Right atrium auricular region (tissue), 2 donors: Measurements from ENCODE around the gene DNAJB8. TPM values are rescaled to one million over a fixed set of nuclear protein-coding genes. Genes with fewer than 3 reads are reported as not detected.
A peak's percentile ranks its signal among the peaks of the same experiment; 100 is the strongest.

Experiments used
- DNase-seq: peaks from one replicate; pipeline ENCODE4 v3.0.0-alpha.2; 2019; ENCODE audit warnings: low spot score
- H3K27ac ChIP-seq, 2 donors: fragments of 200-600 bp; sonication (generic); 1 replicate in 1 of 2; 2 replicates in 1 of 2; pipeline ENCODE4 v1.5.1; 2016 to 2019
- H3K27me3 ChIP-seq, 2 donors: fragments of 200-600 bp; sonication (generic); one replicate each; pipeline versions ENCODE4 v1.5.1 to v1.6.0; 2017 to 2019
- H3K36me3 ChIP-seq: fragments of 200-600 bp; sonication (generic); one replicate; pipeline ENCODE4 v1.5.1; 2016
- H3K4me1 ChIP-seq, 2 donors: fragments of 200-600 bp; sonication (generic); one replicate each; pipeline versions ENCODE4 v1.5.1 to v1.6.0; 2017 to 2019
- H3K4me3 ChIP-seq, 2 donors: fragments of 200-600 bp; sonication (generic); 1 replicate in 1 of 2; 2 replicates in 1 of 2; pipeline ENCODE4 v1.5.1; 2017 to 2019; ENCODE audit warnings: mild to moderate bottlenecking in 1 of 2, moderate library complexity in 1 of 2
- H3K9me3 ChIP-seq, 2 donors: fragments of 200-600 bp; sonication (generic); one replicate each; pipeline ENCODE4 v1.5.1; 2019
- CTCF ChIP-seq, 2 donors: fragments of 200-600 bp; sonication (generic); IDR thresholded peaks; one replicate each; pipeline ENCODE4 v1.5.1; 2019; ENCODE audit warnings: antibody characterized with exemption in 2 of 2
- total RNA-seq, 2 donors: library from RNA; depleted of rRNA; stranded (reverse); fragments of >200 nt; gene quantifications; one replicate each; pipeline ENCODE4 v1.1.0, GENCODE V29; 2016

The DNAJB8 gene
- total RNA-seq, 2 donors from 2014 or later = not detected

DNA sequence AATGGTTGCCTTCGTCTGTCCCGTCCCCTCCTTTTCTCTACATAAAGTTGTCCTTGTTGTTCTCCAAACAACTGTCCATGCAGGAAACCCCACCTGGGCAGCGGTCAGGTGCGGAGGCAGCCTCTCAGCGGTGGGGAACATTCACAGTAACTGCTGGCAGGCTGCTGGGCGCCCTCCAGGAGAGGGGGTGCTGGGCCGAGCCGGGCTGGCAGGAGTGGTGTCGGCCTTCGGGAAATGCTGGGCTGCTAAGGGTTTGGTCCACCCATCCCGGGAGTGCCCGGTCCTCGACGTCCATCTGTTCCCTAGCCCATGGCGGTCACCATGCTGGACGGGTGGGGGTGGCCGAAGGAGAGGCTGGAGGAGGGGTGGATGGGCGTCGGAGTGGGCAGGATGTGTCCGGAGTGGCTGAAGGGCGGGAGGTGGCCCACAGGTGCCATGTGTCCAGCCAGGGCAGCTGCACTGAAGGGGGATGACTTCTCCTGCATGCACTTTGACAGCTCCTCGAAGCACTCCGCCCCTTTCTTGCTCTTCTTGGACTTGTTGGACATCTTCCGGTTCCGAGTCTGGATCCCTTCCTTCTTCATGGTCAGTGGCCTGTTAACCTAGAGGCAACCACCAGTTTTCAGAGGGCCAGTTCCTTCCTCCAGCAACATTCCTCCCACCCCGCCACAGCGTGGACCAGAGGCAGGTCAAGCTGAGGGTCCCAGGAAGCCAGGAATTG is 14.2 kb upstream of the DNAJB8 start:
- Histone ChIP-seq H3K27me3 (peaks cover 13 to 25% of the 10 kb centered on the region in 2 donors), H3K36me3 (no peaks in the 10 kb centered on the region), H3K9me3 (no peaks in the 10 kb centered on the region), H3K4me3 (no peak overlapping the region), H3K27ac (peak overlapping the region; percentile 8 to 29), H3K4me1 (peaks cover 0 to 46% of the 10 kb centered on the region in 2 donors)
- TF ChIP-seq CTCF (IDR thresholded peaks at IDR 0.05) = no peak
- DNase-seq = no peak

- peaks cover 13 to 21% of the 10 kb centered on the region in 2 donors for H3K27me3 ChIP-seq
- H3K4me1 ChIP-seq = peaks cover 0 to 46% of the 10 kb centered on the region in 2 donors
- DNase-seq = no peak
- no peak overlapping the region for H3K4me3 ChIP-seq
- H3K36me3 ChIP-seq = no peaks in the 10 kb centered on the region
- no peak for TF ChIP-seq CTCF (IDR thresholded peaks at IDR 0.05)
- H3K9me3 ChIP-seq = no peaks in the 10 kb centered on the region
- H3K27ac ChIP-seq = peak overlapping the region; percentile 8 to 29
These were observed 13.6 kb upstream of the DNAJB8 start for GRCh38 chr3:128480278-128480677.

- peaks cover 9 to 16% of the 10 kb centered on the region in 2 donors for H3K27me3 ChIP-seq
- H3K36me3 ChIP-seq = no peaks in the 10 kb centered on the region
- H3K4me1 ChIP-seq = peaks cover 0 to 46% of the 10 kb centered on the region in 2 donors
- DNase-seq = no peak
- TF ChIP-seq CTCF (IDR thresholded peaks at IDR 0.05) = no peak
- H3K27ac ChIP-seq = no peak overlapping the region
- no peaks in the 10 kb centered on the region for H3K9me3 ChIP-seq
- H3K4me3 ChIP-seq = no peak overlapping the region
These were observed 12.9 kb upstream of the DNAJB8 start for GRCh38 chr3:128479558-128480086.

DNA sequence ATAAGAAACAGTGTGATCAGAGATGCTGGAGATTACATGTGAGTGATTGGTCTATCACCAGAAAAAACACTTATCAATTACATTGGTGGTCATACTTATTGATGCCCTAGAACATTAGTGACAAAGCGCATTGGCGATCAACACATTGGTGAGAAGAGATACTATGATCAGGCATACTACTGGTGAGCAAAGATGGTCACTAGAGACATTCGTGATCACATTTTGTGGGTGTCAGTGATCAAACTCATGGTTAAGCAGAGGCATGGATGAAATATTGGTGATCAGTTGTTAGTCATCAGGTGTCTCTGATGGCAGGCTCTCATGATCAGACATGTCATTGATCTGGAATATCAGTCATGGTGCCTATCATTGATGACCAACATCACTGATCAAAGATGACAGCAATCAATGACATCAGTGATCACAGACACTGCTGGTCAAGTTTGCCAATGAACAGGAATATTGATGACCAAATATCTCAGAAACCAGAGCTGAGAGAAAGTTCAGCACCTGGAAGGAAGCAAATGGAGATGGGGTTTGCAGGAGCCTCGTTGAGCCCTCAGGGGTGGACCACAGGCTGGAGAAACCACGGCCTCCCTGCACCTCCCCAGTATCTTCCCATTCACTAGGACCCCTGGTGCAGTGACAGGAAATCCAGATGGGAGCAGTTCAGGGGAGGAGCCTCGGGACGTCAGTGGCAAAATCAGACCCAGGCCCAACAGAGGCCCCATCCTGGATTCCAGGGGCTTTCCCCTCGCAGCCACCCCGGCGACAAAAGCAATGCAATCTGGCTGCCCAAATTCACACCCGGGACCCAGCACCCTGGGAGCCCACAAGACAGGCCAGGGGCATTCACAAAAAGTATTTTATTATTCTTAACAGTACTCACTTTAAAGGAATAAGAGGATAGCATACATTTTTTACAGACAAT is 12.2 kb upstream of the DNAJB8 start:
- Histone ChIP-seq H3K9me3 (no peaks in the 10 kb centered on the region), H3K27ac (no peak overlapping the region), H3K4me1 (peaks cover 0 to 43% of the 10 kb centered on the region in 2 donors), H3K4me3 (no peak overlapping the region), H3K27me3 (peaks cover 1 to 13% of the 10 kb centered on the region in 2 donors), H3K36me3 (no peaks in the 10 kb centered on the region)
- TF ChIP-seq CTCF (IDR thresholded peaks at IDR 0.05) = no peak
- DNase-seq = no peak

GRCh38 chr3:128476659-128477058 is 10.0 kb upstream of the DNAJB8 start:
- no peaks in the 10 kb centered on the region for H3K27me3 ChIP-seq
- H3K4me3 ChIP-seq = no peak overlapping the region
- H3K4me1 ChIP-seq = peaks cover 0 to 21% of the 10 kb centered on the region in 2 donors
- H3K9me3 ChIP-seq = no peaks in the 10 kb centered on the region
- DNase-seq = no peak
- no peak for TF ChIP-seq CTCF (IDR thresholded peaks at IDR 0.05)
- H3K27ac ChIP-seq = no peak overlapping the region
- H3K36me3 ChIP-seq = no peaks in the 10 kb centered on the region
